HG03342 (cell line): ENCODE data around the gene GLI1.
A peak's percentile ranks its signal among the peaks of the same experiment; 100 is the strongest.
"Not testable (repeated sequence)": the region's sequence is repeated elsewhere in the genome, so short reads cannot be mapped to it uniquely, and the experiment has no call there.

Source experiments
- ATAC-seq: cut with Tn5 transposase; IDR thresholded peaks from one replicate; pipeline ENCODE4 v1.9.1; 2021; ENCODE audit warnings: mild to moderate bottlenecking, moderate library complexity; ENCODE audit not compliant: unreplicated experiment

The GLI1 gene

DNA sequence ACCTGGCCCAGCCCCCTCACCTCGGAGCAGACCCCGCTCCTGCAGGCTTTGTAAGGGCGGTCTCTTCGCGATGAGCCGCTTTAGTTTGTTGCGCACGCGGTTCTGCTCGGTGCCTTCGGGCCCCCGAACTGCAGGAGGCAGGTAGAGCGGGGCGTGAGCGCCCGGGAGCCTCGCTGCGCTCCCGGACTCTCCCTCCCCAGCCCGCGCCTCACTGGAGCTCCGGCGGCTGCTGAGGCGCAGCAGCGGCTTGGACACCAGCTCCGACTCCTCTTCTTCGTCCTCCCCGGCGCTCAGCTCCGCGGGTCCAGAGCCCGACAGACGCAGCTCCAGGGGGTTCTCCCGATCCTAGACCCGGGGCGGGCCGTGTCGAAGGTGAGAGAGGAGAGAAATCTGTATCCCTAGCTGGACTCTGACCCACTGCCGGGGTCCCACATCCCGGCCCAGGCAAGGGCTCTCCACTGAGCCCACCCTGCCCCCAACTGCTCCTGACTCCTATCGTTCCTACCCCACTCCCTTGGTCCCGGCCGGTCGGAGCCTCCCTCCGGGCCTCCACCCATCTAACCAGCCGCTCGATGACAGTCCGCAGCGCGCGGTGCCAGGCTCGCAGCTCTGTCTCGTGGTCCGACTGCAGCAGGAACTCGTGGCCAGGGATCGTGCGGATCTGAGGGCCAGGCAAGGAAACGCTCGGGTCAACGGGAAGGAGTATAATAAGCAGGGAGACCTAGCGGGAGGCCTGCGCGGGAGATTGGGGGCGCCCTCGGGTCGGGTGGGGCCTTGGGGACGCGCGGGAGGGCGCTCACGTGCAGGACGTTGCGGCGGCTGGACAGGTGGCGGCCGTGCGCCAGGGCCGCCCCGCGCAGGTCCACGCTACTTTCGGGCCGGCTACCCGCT is 15.9 kb downstream of the GLI1 start:
- ATAC-seq: no peak

DNA sequence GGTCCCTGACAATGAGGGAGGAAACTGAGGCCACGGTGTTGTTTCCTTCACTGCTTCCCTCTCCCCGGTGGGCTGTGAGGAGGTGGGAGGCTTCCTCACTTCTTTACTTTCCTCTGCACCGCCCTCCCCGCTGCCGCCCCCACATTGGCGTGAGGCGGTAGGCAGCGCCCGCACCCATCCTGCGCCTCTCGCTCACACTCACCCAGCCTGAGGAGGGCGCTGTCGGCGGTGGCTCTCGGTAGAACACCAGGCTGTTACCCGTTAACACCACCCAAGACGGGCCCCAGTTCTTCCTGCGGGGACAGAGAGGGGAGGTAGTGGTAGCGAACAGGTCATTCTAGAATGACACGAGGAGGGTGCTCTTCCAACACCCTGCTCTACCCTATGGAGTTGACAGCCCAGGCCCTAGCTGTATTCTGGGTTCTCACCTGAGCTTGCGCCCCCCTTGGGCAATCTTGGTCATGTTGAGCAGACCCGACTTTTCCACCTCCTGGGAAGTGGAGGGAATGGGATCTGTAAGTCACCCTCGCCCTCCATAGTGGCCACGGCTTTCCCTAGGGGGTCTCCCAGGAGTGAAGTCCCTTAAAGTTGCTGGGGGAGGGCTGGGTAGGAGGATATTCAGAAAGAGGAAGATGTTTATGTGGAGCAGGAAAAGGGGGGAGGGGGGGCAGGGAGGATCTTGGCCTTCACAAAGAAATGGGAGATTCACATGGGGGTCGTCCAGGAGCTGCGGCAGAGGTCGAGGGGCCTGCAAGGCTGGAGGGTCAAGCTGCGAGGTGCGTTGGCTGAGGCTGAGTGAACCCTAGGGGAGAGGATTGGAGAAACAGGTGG is 16.8 kb downstream of the GLI1 start:
- peak; percentile 48 for ATAC-seq

- no peak for ATAC-seq
These were observed 17.6 kb downstream of the GLI1 start for GRCh38 chr12:57476993-57477709.

DNA sequence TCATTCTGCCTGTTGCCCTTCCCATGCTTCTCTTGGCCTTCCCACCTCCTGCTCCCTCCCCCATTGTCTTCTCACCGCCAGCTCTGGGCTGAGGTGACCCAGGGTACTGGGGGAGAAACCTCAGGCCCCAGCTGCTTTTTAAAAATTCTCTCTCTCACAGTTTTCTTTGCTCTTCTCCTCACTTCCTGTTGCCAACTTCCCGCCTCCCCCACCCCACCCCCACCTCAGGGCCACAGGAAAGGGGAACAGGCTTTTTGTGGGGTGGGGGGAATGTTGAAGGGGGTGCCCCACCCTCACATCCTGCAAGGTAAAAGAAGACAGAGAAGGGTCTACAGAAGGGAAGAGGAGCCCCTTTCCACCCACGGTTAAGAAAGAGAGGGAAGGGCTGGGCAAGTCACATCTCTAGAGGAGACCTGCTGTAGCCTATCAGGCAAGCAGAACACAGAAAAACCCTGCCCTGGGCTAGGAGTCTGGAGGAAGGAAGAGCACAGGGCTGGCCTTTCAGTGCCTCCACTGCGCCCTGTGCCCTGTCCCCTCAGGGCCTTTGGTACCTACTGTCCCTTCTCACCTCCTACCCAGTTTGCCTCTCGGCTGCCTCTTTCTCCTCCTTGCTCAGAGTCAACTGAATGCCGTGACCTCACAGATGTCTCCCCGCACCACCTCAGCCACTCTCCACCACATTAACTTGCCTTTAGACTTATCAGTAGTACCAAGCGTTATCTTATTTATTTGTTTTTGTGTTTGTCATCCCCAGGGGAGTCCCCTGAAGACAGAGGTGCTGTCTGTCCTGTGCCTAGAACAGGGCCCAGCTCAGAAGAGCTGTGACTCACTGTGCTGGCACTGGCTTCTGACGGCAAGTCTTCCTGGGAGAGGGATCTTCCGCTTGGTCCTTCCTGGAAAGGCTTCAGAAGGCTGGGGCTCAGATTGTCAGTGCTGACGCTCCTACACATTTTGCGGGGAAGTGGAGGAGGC is 18.4 kb downstream of the GLI1 start:
- ATAC-seq: peak; percentile 36

- no peak for ATAC-seq
These were observed 19.4 kb downstream of the GLI1 start for GRCh38 chr12:57479043-57479375.

DNA sequence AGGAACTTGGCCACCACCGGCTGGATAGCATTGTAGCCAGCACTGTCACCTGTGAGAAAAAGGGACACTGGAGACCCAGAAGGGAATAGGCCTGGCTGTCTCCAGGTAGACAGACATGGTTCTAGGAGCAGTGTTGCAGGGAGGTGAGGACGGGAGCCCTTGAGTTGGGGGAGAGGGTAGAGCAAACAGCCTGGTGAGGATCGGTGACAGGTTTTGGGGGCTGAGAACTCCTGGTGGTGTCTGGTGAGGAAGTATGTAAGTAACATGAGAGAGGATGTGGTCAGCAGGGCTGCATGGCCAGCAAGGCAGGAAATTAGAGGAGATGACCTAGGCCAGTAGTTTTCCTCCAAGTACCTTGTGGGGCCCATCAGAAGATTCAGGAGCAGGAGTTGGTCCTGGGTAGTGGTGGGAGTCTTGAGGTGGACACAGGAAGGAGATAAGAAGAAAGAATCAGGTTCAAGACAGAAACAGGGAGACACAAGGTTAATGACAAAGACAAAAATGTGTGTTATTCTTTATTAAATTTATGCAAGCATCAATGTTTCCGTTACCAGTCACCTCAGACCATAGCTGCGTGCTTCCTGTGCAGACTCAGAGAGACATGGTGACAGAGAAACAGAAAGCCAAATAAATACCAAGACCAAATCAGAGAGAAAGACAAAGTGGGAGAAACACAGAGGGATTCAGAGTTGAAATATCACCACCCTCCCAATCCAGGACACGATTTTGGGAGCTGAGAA is 20.0 kb downstream of the GLI1 start, which contains the start of gene ARHGAP9:
Gene ARHGAP9, minus strand, starts transcription at position 491 of the 740 bp plus-strand sequence. Its CDS starts 460 bp downstream, at position 31.
- ATAC-seq: peak; percentile 37

GRCh38 chr12:57481671-57482070 is 22.1 kb downstream of the GLI1 start:
- ATAC-seq: no peak

GRCh38 chr12:57483466-57483865 is 23.9 kb downstream of the GLI1 start:
- ATAC-seq: no peak

- ATAC-seq: no peak
These were observed 26.1 kb downstream of the GLI1 start for GRCh38 chr12:57485695-57486094.

- no peak for ATAC-seq
These were observed 27.5 kb downstream of the GLI1 start for GRCh38 chr12:57487055-57487596.

DNA sequence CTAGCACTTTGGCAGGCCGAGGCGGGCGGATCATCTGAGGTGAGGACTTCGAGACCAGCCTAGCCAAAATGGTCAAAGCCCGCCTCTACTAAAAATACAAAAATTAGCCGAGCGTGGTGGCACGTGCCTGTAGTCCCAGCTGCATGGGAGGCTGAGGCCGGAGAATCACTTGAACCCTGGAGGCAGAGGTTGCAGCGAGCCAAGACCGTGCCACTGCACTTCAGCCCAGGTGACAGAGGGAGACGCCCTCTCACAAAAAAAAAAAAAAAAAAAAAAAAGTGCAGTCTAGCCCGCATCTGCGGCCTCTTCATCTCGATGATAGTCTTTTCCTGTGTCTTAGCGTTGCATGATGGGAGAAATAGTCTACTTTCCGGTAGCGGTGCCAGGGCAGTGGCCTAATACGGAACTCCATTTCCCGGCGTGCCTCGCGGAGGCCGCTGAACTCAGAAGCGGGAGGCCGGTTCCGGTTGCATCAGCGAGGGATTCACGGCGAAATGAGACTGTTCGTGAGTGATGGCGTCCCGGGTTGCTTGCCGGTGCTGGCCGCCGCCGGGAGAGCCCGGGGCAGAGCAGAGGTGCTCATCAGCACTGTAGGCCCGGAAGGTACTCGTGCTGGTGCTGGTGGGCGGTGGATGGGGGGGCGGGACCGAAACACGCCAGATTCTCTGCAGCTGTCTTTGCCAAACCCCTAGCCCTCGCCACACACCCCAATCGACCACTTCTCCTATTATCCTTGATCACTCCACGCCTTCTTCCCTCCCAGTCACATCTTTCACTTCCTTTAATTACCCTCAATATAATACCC is 28.2 kb downstream of the GLI1 start, which contains the start of gene MARS1:
Gene MARS1, plus strand, starts transcription at position 472 of the 805 bp plus-strand sequence. Its CDS starts 23 bp downstream, at position 495.
- ATAC-seq: peak; percentile 96

DNA sequence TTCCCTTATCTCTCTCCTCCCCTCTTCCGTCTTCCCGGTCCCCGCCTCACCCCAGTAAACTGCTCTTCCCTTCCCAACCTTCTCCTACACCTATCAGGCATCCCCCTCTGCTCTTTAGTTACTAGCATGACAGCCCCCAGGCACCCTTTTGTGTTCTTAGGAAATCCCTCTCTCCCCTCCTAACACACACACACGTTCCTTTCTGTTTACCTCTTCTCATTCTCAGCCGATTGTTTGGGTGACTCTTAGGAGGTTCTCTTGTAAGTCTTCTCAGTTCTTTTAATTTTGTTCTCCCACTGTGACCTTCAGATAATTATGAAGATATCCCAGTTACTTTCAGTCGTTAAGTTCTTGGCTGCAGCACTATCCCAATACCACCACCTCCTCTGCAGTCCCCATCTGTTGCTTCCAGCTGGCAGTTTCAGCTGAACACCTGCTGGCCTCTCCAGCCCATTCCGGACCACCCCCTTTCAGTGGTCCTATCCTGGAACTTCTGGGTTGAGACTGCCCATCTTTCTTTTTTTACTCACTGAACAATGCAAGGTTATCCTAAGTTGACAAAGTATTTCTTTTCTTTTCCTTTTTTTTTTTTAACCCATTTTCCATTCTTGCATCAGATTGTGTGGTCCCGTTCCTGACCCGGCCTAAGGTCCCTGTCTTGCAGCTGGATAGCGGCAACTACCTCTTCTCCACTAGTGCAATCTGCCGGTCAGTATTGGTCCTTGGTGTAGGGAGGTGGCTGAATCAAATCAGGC is 29.0 kb downstream of the GLI1 start:
- ATAC-seq: no peak

- ATAC-seq: no peak
These were observed 29.6 kb downstream of the GLI1 start for GRCh38 chr12:57489157-57489641.

GRCh38 chr12:57490126-57490525 is 30.5 kb downstream of the GLI1 start:
- ATAC-seq: no peak

DNA sequence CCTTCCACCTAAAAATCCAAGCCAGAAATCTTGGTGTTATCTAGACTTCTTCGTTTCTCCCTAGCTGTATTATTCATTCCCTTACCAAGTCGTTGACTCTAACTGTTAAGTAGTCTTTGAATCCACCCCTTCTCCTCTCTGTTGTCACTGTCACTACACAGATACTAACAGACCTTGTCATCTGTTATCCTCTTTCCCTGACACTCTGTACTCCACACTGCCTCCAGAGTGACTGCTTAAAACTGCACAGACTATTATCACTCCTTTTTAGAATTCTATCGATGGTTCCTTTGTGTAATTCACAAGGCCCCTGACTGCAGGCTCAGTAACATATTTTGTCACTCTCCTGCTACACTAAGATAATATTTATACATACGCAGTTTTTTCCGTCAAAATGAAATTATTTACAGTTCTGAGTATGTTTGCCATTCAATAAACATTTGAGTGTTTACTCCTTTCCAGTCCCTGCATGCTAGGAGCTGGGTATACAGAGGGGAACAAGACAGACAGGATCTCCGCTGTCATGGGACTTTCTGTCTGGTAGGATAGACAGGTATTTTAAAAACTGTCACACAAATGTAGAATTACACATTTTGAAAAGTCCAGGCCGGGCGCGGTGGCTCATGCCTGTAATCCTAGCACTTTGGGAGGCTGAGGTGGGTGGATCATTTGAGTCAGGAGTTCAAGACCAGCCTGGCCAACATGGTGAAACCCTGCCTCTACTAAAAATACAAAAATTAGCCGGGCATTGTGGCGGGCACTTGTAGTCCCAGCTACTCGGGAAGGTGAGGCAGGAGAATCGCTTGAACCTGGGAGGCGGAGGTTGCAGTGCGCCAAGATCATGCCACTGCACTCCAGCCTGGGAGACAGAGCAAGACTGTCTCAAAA is 32.1 kb downstream of the GLI1 start:
- no peak for ATAC-seq

DNA sequence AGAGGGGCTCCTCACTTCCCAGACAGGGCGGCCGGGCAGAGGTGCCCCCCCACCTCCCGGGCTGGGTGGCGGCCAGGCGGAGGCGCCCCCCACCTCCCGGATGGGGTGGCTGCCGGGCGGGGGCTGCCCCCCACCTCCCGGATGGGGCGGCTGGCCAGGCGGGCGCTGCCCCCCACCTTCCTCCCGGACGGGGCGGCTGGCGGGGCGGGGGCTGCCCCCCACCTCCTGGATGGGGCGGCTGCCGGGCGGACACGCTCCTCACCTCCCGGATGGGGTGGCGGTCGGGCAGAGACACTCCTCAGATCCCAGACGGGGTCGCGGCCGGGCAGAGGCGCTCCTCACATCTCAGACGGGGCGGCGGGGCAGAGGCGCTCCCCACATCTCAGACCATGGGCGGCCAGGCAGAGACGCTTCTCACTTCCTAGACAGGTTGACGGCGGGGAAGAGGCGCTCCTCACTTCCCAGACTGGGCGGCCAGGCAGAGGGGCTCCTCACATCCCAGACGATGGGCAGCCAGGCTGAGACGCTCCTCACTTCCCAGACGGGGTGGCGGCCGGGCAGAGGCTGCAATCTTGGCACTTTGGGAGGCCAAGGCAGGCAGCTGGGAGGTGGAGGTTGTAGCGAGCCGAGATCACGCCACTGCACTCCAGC is 35.6 kb downstream of the GLI1 start:
- ATAC-seq: not testable (repeated sequence)
